TTC549 (cell line): ENCODE data around the gene HOXC12.

Source experiments
- FAIRE-seq: peaks from 2 replicates; lab custom pipeline; 2012; peaks lifted over from hg19 to GRCh38; lab: Jason Lieb, UNC

HOXC12 gene

DNA sequence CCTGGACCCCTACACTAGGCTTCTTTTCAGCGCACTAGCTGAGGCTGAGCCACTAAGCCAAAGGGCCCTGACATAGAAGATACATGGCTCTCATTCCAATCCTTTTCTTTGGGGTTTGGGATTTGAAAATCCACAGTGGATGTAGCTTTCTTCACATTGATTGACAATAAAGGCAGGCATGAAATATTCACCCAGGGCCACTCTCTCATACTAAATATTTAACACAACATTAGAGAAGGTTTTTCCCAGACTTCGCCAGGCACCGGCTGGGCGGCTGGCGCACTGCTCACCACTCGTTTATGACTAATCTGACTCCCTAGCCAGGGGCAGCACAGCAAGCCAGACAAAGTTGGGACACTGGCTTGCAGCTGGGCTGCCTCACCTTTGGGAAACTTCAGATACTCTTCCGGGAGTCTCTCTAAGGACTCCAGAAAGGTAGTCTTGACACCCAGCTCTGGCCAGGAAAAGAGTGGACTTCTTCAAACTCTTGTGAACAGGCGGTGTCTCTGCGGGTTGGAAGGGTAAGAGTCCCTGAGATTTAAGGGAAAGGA is 17.5 kb downstream of the HOXC12 start:
- no peak for FAIRE-seq

DNA sequence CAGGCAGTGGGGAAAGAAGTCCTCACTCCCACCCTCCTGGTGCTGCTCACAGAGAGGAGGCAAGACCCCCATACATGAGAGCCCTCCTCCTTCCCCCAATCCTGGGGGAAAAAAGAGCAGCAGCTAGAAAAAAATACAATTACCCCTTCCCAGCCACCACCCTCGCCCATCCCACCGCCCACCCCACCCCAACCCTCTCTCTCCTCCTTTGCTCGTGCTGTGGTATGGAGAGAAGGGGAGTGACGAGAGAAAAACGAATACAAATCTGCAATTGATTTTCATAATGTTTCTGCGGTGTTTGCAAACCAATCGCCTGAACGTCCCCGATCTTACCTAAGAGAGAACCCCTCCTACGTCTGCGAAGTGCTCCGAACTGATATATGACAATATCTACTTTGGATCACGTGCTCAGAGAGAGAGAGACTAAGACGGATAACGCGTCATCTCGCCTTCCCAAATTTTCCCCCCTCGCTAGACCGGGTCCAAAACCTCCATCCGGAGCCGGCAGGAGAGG is 18.1 kb downstream of the HOXC12 start, which contains the start of gene HOXC11:
TSS of gene HOXC11 (plus strand) at position 405 of the 514 bp plus-strand sequence. CDS start 116 bp downstream, outside the sequence.
- no peak for FAIRE-seq

DNA sequence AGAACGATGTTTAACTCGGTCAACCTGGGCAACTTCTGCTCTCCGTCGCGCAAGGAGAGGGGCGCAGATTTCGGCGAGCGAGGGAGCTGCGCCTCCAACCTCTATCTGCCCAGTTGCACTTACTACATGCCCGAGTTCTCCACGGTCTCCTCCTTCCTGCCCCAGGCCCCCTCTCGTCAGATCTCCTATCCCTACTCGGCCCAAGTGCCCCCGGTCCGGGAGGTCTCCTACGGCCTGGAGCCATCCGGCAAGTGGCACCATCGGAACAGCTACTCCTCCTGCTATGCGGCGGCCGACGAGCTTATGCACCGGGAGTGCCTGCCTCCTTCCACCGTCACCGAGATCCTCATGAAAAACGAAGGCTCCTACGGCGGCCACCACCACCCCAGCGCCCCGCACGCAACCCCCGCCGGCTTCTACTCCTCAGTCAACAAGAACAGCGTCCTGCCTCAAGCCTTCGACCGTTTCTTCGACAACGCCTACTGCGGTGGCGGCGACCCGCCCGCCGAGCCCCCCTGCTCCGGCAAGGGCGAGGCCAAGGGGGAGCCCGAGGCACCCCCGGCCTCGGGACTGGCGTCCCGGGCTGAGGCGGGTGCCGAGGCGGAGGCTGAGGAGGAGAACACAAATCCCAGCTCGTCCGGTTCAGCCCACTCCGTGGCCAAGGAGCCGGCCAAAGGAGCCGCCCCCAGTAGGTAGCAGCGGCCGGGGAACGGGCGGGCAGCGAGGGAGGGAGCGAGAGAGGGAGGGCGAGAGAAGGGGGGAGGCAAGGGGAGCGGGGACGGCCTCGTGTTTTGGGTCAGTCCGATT is 18.7 kb downstream of the HOXC12 start:
- no peak for FAIRE-seq

DNA sequence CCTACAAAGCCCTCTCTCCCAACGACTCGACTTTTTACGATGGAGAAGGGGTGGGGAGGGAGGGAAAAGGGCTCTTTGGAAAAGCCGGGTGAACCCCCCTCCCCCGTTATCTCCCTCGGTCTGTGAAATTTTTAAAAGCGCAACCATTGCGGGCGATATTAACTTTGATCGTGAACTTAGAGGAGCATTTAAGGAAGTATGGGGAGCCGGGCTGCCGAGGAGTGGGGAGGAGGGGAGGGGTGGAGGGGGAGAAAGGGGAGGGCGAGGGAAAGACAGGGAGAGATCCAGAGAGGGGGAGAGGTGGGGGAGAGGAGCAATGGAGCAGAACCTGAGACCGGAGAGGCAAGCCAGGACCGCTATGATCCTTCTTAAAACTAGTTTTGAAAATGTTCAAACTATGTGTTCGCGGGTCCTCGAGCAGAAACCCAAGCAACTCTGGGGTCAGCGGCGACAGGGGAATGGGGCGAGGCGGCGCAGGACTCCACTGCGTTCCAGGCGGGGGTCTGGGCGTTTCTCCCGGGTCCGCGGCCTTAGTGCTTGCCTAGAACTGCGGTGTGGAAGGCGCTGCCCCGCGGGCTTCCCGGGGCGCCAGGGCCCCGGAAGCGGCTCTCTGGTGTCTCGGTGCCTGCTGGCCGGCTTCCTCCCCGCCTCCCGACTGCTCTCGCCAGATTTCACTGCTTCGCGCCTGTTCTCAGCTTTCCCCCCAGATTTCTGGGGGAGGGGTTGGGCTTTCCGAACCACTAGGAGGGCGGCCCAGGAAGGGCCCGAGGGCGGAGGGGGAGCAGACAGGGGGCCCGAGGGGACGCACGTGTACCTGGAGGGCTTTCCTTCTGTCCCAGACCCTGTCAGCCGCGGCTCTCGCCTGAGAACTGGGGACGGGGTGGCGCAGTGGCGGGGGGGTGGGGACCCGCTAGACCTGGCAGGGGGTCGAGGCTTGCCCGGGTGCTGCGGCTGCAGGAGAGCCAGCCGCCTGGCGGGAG is 19.7 kb downstream of the HOXC12 start, which contains the start of gene HOTAIR:
TSS of gene HOTAIR (minus strand) at position 871 of the 980 bp plus-strand sequence.
- FAIRE-seq: no peak

DNA sequence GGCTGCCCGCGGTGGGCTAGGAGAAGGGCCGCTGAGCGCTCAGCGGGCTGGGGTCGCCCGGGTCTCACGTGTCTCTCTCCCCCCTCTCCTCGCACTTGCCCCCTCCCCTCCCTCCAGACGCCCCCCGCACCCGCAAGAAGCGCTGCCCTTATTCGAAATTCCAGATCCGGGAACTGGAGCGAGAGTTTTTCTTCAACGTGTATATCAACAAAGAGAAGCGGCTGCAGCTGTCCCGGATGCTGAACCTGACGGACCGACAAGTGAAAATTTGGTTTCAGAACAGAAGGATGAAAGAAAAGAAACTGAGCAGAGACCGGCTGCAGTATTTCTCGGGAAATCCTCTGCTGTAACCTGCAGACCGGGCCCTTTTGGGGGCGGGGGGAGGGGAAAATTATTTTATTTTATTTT is 20.4 kb downstream of the HOXC12 start:
- FAIRE-seq: no peak

DNA sequence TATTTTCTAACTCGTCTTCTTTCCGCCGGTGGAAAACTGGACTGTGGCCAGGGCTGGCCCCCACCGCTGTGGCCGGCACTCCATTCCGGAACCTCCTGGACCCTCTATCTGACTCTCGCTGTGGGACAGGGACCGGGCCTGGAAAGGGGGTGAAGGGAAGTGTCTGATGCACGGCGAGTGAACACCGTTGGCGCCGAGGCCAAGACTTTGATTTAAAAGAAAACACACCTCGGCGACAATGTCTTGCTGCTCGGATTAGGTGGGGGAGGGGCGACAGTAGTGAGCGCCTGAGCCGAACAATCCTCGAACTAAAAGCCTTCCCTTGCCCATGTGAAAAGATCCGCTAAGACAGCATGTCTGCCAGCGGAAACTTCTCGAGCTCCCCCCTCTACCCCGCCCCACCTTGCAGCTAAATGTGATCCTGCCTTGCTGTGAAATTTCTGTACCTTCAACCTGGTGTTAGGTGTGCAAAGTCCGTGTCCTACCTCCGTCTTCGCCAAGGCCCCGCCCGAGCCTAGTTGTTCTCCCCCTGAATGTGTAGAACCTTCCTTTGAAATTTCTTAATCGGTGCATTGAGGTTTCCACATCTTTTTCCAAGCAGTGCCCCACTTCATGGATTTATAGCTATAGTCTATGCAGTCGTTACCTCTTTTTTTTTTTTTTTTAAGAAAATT is 20.9 kb downstream of the HOXC12 start:
- FAIRE-seq: no peak

DNA sequence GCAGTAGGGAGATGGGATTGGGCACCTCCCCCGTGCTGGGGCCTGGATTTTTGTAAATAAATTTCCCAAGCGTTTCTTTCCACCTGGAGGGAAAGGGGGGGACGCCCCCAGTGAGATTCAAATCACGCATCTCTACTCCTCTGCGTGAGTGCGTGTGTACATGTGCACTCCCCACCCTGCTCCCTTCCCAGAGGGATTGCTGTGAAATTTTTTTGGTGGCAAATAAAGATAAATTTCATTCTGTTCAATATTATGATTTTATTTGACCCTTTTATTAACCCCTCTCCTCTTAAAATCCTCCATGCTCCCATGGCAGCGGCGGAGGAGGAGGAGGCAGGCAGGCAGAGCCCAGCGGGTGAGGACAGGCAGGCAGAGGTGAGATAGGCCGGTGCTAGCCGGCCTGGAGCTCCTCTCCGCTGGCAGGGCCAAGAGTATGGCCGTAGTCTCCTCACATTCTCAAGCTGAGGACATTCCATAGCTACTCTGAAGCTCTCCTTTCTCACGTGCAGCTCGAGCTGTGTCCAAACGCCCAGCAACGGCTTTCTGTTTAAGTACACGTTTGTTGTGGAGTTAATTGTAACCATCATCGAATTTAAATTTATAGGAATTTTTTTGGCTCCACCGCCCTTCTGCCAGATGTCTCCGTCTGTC is 21.6 kb downstream of the HOXC12 start:
- FAIRE-seq: no peak

DNA sequence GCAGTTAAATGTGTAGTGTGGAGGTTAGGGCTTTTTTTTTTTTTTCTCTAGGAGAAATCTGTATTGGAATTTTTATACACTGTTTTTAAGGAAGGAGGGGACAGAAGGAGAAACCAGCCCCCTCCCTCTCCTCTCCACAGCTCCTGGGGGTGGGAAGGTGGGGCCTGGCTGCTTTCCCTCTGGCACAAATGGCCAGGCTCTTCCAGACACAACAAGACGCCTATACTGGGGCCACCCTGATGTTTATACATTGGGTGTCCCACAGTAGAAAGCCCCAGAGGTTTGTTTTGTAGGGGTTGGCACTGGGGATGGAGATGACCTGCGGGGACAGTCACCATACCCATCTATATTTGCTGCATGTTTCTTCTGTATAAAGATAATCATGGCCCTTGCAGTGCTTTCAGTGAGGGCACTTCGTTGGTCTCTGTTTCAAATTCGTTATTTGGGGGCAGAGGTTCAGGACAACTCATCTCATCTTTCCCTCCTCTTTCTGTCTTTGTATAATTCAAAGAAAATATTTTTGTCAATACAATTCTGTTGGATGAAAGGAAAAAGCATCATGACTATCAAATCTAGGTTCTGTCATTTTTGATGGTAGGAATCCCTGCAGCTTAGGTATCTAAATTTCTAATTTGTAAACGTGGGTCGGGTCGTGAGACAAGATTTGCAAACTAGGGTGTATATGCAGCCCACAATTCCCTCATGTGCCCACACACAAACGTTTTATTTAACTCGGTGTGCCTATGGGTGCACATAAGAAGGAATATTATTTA is 22.3 kb downstream of the HOXC12 start:
- FAIRE-seq: no peak

DNA sequence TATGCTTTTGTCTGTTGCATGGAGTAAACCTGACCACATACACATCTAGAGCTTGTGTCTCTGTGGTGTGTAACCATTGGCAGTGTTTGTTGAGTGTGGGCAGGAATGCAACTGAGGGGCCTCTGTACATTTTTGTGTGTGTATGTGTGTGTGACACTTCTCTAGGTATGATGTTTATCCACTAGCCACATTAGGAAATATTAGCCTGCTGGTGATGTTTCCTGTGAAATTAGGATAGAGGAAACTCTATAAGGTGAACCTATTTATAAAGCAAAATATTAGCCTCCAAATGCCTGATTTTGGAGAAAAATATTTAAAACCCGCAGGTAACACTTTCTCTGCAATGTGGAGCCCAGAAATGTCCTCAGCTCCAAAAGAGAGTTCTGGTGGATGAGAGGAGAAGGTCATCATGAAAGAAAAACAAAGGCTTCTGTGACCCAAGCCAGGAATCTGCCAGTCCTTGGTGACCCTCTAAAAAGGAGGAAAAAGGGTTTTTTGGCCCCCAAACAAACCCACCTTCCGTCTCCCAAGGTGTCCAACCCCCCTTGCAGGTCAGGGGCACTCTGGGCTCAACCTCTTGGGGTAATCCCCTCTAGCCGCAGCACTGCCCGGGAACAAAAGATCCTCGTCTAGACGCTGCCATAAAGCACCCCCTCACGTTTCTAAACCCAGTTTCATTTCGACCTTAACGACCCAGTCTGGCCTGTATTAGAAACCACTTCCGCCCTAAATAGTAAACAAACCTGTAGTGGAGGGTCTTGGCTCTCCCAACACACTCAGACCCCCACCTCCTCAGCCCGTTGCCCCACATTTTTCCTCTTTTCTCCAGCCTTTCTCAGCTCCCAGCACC is 23.1 kb downstream of the HOXC12 start:
- no peak for FAIRE-seq

DNA sequence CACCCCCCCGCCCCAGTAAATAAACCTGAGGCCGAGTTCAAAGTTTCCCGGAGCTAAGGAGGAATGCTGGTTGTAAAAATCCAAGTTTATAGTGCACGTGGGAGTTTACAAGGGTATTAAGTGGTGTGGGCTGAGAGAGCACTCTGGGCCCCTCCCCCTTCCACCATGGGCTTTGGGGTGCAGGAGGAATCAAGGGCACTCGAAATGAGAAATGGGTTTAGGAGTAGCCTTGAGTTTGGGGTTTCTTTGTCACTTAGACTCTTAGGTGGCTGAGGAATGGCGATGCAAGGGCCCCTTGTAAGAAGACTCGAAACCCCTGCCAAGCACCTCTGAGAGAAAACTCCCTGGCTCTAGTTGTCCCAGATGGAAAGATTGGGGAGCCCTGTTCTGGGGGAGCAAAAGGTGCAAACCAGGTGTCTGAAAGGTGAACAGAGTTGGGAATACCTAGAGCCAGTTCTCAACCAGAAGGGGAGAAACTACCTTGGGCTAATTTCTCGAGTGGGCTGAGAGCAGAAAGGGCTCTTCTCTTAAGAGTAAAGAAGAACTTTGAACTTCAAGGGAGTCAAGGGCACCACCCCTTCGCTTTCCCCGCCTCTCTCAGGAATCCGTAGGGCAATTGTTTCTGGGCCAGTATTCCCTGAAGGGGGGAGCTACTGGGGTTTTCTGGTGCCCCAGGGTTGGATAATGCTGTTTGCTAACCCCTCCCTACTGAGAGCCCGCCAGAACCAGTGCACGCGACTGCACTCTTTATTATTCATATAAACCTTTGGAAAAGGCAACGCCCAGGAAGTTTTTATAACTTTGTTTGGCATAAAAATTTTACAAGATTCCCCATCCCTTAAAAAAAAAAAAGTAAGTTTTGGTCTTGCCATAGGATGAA is 24.0 kb downstream of the HOXC12 start:
- FAIRE-seq: no peak

DNA sequence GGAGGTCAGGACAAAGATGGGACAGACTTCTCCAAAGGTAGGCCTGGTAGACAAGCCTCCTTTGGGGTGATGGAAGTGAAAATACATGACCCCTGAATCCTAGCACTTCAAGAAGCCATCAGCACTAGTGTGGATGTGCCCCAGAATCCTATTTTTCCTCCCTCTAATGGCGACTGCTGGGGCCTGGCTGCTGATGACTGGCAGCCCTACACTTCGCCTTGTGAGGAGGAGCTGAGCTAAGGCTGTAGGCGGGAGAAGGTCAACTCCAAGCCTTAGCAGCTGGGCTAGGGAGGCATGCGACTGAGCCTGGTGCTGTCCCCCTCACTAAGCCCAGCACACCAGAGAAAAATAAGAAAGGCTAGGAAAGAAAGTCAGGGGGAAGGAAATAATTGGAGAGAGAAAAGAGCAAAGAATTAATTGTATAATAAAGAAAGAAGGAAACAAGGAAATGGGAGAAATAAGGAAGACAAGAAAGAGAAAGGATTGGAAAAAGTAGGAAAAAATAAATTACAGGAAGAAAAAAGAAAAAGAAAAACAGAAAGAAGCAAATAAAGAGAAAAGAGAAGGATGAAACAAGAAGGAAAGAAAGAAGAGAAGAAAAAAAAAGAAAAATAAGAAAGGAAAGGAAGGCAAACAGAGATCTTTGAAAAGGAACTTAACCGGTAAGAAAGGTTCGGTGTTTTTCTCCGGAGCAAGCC is 25.6 kb downstream of the HOXC12 start:
- no peak for FAIRE-seq

DNA sequence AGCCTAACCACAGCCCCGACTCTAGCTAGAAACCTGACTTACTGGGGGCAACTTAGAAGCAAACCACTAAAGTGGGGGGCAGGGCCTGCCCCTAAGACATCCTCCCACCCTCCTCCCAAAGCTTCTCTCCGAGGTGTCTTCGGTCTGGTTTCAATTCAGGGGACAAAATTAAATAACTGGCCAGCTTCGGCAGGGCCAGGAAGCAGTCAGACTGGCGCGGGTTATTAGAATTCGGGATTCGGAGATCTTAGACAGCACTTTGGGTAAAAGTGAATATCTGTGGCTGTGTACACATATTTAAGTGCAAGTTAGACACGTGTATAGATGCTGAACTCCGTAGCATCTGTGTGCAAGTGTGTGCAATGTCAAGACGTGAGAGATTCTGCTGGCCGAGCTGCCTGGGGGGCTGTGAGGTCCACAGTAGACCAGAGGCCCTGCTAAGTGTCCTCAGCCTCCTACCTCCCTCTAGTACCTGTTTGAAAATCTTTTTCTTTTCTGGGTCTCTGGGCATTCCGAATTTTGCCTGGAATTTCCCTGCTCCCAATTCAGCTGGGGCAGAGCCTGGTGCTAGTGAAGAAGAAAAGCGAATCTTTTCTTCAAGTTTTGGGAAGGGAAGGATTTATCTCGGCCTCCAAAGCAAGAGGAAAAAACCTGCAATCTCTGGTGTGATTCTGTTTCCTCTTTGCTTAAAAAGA is 26.2 kb downstream of the HOXC12 start:
- FAIRE-seq: no peak

DNA sequence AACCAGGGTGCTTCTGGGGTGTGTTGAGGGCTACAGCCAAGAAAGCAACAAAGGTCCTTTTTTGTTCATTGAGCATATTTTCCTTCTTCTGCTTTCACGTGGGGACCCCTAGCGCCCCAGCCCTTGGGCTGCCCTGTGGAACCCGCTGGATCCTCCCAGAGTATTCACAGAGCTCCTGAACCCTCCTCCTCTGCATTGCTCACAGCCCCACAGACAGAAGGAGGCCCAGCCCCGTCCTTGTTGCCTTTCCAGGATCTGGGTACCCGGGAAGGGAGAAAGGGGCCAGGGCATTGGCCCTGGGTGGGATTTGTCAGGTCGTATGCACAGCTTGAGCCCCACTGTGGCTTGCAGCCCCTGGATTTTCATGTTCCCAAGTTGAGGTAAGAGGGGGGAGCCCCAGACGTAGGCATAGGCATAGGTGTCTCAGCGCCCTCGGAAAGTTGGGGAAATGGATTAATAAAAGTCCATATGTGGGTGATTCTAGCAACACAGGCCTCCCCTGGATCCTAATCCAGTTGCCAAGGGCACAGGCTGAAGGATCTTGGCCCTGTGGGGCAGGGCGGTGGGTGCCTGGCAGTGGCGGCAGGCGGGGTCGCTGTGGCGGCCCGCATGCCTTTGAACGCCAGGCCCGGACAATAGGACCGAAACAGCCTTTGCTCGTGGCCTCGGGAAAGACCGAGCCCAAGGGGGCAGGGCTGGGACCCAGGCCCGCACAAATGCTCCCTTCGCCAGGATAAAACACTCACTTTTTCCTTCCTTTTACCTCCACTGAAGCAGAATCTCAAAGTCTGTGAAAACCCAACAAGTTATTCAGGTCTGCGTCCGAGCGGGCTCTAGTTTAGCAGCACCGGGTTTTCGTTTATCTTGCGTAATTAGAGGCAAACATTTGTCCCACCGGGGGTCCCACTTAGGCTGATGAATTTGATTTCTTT is 27.2 kb downstream of the HOXC12 start:
- FAIRE-seq: no peak

DNA sequence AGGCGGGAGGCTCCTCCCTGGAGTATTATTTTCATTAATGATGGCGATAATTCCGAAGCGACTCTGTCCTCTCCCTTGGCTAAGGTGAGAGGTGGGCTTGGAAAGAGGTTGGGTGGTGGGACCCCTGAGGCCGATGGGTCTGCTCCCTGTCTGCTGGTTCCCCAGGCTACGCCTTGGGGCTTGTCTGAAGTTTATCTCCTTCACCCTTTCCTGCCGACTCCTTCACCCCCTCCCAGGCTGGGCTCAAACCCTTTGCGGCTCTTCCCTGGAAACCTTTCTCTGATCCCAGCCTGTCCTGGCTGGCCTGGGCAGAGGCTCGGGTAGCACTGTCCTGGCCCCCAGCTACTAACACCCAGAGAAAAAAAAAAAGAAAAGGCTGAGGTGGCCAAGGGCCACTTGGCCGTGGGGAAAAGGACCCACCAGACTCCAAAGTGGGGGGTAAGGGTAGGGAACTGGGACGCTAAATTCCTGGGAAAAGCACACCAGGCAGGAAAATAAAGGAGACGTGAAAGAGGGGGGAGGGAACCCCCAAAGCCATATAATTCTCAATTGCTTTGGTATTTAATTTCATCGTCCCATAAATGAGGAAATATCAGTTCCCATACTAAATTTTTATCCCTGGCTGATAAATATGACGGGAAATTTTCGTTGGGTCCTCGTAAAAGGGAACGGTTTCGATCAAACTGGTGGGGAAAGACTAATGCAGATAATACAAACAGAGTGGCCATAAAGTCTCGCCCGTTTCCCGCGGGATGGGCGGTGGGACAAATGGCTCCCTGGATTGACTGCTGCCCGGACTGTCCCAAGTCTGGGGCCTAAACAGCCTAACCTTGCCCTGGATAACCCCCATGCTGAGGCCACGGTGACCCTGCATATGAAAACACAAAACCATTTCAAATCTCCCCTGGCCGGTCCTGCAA is 28.2 kb downstream of the HOXC12 start:
- FAIRE-seq: no peak

DNA sequence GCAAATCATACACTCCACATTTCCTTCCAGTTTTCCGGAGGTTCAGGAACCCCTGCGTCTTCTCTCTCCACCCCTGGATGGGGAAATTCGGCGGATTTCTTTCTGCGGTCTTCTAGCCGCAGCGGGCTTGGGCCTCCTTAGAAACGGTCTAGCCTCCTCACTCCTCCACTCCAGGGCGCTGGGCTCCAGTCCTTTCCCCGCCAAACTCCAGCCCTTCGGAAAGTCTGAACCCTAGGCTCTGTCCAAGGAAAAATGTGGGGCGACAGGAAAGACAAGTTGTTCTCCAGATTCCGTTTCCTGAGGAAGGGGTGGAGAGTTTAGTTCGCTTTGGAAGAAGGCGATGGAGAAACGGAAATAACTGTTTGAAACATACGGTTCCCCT is 28.9 kb downstream of the HOXC12 start:
- no peak for FAIRE-seq
